ENCODE measurements around the gene WEE1. TPM values are rescaled to one million over a fixed set of nuclear protein-coding genes. Genes with fewer than 3 reads are reported as not detected.

Gene WEE1
- total RNA-seq, 2 experiments from 2014 or later: 45.2 to 49.2 TPM

GRCh38 chr11:9571071-9571762 is 2.3 kb upstream of the WEE1 start:
- no peak overlapping the region for H3K27ac Mint-ChIP-seq
- CTCF ChIA-PET: interaction anchor here (3.7 kb wide), 1 partner anchor 37 kb away, joined by 22 read pairs; no protein-coding TSS in a partner anchor
- peak overlapping the region; percentile 76 for H3K4me3 Mint-ChIP-seq
- intact Hi-C loops (cut with micrococcal nuclease): no loop called here
- peaks cover 8% of the 10 kb centered on the region for H3K27me3 Mint-ChIP-seq
- H3K36me3 Mint-ChIP-seq (ENCODE audit: low read depth): peaks cover 18% of the 10 kb centered on the region
- ATAC-seq (no peak), DNase-seq (no peak)
- H3K9me3 Mint-ChIP-seq: no peaks in the 10 kb centered on the region
- POLR2A ChIA-PET: interaction anchor here (1.0 to 1.9 kb wide), 2 partner anchors 13 to 42 kb away, joined by 3 to 5 read pairs; no protein-coding TSS in a partner anchor
- TF ChIP-seq CTCF (IDR thresholded peaks at IDR 0.05): no peak
- H3K4me1 Mint-ChIP-seq (ENCODE audit: low read depth): peaks cover 11% of the 10 kb centered on the region

GRCh38 chr11:9571763-9572115 is 1.7 kb upstream of the WEE1 start:
- H3K27ac Mint-ChIP-seq: no peak overlapping the region
- ATAC-seq (no peak), DNase-seq (no peak)
- peaks cover 11% of the 10 kb centered on the region for H3K4me1 Mint-ChIP-seq (ENCODE audit: low read depth)
- no peaks in the 10 kb centered on the region for H3K9me3 Mint-ChIP-seq
- peak overlapping the region; percentile 76 for H3K4me3 Mint-ChIP-seq
- peaks cover 23% of the 10 kb centered on the region for H3K36me3 Mint-ChIP-seq (ENCODE audit: low read depth)
- TF ChIP-seq CTCF (IDR thresholded peaks at IDR 0.05): no peak
- H3K27me3 Mint-ChIP-seq: peaks cover 8% of the 10 kb centered on the region
- ChIA-PET POLR2A (interaction anchor here (1.0 to 2.5 kb wide), 3 partner anchors 13 to 41 kb away, joined by 3 to 14 read pairs (median 5); no protein-coding TSS in a partner anchor), CTCF (interaction anchor here (3.7 kb wide), 1 partner anchor 37 kb away, joined by 22 read pairs; no protein-coding TSS in a partner anchor)
- intact Hi-C loops (cut with micrococcal nuclease): no loop called here

GRCh38 chr11:9573775-9574621 is 528 bp downstream of the WEE1 start:
- ATAC-seq: peak; percentile 37
- Mint-ChIP-seq H3K36me3 (ENCODE audit: low read depth) (peaks cover 43% of the 10 kb centered on the region), H3K4me1 (ENCODE audit: low read depth) (peaks cover 19% of the 10 kb centered on the region), H3K27ac (peak overlapping the region; percentile 81), H3K27me3 (peaks cover 8% of the 10 kb centered on the region), H3K4me3 (peak overlapping the region; percentile 83), H3K9me3 (no peaks in the 10 kb centered on the region)
- CTCF ChIA-PET: interaction anchor here (0.7 to 3.7 kb wide), 8 partner anchors 13 to 399 kb away, joined by 3 to 22 read pairs (median 4); no protein-coding TSS in a partner anchor
- no peak for TF ChIP-seq CTCF (IDR thresholded peaks at IDR 0.05)
- POLR2A ChIA-PET: interaction anchor here (0.7 to 4.7 kb wide), 17 partner anchors 10 to 200 kb away, joined by 3 to 31 read pairs (median 4); partner anchors contain the start of genes IPO7 and ZNF143
- intact Hi-C loops (cut with micrococcal nuclease): no loop called here
- DNase-seq: peak; percentile 24

- ATAC-seq: no peak
- ChIA-PET CTCF (interaction anchor here (1.1 to 3.8 kb wide), 7 partner anchors 14 to 40 kb away, joined by 3 to 32 read pairs (median 18); no protein-coding TSS in a partner anchor), POLR2A (interaction anchor here (0.6 to 4.7 kb wide), 12 partner anchors 11 to 184 kb away, joined by 3 to 31 read pairs (median 6); partner anchors contain the start of gene ZNF143)
- DNase-seq: peak; percentile 37
- Mint-ChIP-seq H3K4me1 (ENCODE audit: low read depth) (peaks cover 21% of the 10 kb centered on the region), H3K36me3 (ENCODE audit: low read depth) (peaks cover 49% of the 10 kb centered on the region), H3K9me3 (no peaks in the 10 kb centered on the region), H3K4me3 (peak overlapping the region; percentile 83), H3K27ac (peak overlapping the region; percentile 81), H3K27me3 (peaks cover 8% of the 10 kb centered on the region)
- intact Hi-C loops (cut with micrococcal nuclease): no loop called here
- TF ChIP-seq CTCF (IDR thresholded peaks at IDR 0.05): no peak
Observed at GRCh38 chr11:9574622-9575259, 1.3 kb downstream of the WEE1 start.

Data from activated CD8-positive, alpha-beta T cell treated with anti-CD3 and anti-CD28 coated beads for 36 hours (primary cell).